ENCODE measurements around the gene NAGS.

DNA sequence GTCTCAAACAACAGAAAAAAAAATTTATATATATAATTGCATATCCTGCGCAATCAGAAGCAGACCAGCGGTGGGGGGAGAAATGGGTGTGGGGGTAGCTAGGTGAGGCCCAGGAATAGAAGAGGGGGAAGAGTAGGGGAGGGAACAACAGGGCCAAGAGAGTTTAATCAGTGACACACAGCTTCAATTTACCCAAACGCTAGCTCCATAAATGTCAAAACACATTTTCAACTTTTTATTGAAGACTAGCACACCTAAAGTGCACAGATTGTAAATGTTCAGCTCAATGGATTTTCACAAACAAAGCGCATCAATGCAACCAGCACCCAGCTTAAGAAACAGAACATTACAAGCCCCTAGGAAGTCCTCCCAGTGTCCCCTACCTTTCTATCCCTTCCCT is 24.8 kb upstream of the NAGS start:
- no peak for TF ChIP-seq POLR2A (IDR thresholded peaks at IDR 0.05; ENCODE audit: low read length)
- TF ChIP-seq, protein P1, sequence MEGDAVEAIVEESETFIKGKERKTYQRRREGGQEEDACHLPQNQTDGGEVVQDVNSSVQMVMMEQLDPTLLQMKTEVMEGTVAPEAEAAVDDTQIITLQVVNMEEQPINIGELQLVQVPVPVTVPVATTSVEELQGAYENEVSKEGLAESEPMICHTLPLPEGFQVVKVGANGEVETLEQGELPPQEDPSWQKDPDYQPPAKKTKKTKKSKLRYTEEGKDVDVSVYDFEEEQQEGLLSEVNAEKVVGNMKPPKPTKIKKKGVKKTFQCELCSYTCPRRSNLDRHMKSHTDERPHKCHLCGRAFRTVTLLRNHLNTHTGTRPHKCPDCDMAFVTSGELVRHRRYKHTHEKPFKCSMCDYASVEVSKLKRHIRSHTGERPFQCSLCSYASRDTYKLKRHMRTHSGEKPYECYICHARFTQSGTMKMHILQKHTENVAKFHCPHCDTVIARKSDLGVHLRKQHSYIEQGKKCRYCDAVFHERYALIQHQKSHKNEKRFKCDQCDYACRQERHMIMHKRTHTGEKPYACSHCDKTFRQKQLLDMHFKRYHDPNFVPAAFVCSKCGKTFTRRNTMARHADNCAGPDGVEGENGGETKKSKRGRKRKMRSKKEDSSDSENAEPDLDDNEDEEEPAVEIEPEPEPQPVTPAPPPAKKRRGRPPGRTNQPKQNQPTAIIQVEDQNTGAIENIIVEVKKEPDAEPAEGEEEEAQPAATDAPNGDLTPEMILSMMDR (IDR thresholded peaks at IDR 0.05) = no peak
- TF ChIP-seq RAD21 (conservative IDR thresholded peaks at IDR 0.05 in 1 of 2, IDR thresholded peaks at IDR 0.05 in 1 of 2) = no peak
- no peak for TF ChIP-seq RCOR1 (IDR thresholded peaks at IDR 0.05; ENCODE audit: low read depth, low read length)
- no peak for TF ChIP-seq EP300 (IDR thresholded peaks at IDR 0.05)
- TF ChIP-seq POLR2AphosphoS2 (conservative IDR thresholded peaks at IDR 0.05; ENCODE audit: low read length) = no peak
- no peak for TF ChIP-seq MAZ (IDR thresholded peaks at IDR 0.05; ENCODE audit: borderline replicate concordance, low read depth, low read length)
